Bronchial epithelial cell (primary cell): ENCODE measurements around the gene PLD1. TPM values are rescaled to one million over a fixed set of nuclear protein-coding genes. Genes with fewer than 3 reads are reported as not detected.

Experiments used
- DNase-seq: peaks from one replicate; pipeline ENCODE4 v3.0.0-alpha.2; 2010; ENCODE audit warnings: low read depth
- FAIRE-seq: peaks from 2 replicates; lab custom pipeline; 2011; peaks lifted over from hg19 to GRCh38; lab: Jason Lieb, UNC
- H3K27me3 ChIP-seq: 2 replicates; pipeline ENCODE4 v1.5.1; 2011; ENCODE audit warnings: low read length; ENCODE audit not compliant: control insufficient read depth, insufficient read depth
- H3K36me3 ChIP-seq: 2 replicates; pipeline ENCODE4 v1.5.1; 2011; ENCODE audit warnings: low read length; ENCODE audit not compliant: control insufficient read depth, insufficient read depth
- H3K4me3 ChIP-seq: 2 replicates; pipeline ENCODE4 v1.5.1; 2011; ENCODE audit warnings: mild to moderate bottlenecking, low read depth, low read length, control low read depth
- total RNA-seq: library from RNA; depleted of rRNA; stranded (reverse); fragments of >200 nt; gene quantifications from 2 replicates; pipeline ENCODE4 v1.2.1, GENCODE V29; 2014
- TF ChIP-seq, protein P1 (sequence below): IDR thresholded peaks from 2 replicates; pipeline ENCODE4 v1.5.1; 2011; ENCODE audit warnings: mild to moderate bottlenecking, moderate library complexity, low read length, control low read depth, inconsistent platforms; ENCODE audit not compliant: insufficient read depth, severe bottlenecking

PLD1 gene
- total RNA-seq, 1 donor from 2014 or later = 10.5 TPM

DNA sequence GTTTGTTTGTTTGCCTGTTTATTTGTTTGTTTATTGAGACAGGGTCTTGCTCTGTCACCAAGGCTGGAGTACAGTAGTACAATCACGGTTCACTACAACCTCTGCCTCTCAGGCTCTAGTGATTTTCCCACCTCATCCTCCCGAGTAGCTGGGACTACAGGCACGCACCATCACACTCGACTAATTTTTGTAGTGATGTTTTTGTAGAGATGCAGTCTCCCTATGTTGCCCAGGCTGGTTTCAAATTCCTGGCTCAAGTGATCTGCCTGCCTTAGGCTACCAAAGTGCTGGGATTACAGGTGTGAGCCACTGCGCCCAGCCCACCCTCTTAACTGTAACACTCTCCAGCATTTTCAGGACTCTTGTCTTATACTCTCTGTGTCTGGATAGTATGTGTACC, 26.7 kb downstream of the PLD1 start:
- DNase-seq (no peak), FAIRE-seq (no peak)
- Histone ChIP-seq H3K36me3 (no peaks in the 10 kb centered on the region), H3K4me3 (no peak overlapping the region), H3K27me3 (no peaks in the 10 kb centered on the region)
- TF ChIP-seq, protein P1, sequence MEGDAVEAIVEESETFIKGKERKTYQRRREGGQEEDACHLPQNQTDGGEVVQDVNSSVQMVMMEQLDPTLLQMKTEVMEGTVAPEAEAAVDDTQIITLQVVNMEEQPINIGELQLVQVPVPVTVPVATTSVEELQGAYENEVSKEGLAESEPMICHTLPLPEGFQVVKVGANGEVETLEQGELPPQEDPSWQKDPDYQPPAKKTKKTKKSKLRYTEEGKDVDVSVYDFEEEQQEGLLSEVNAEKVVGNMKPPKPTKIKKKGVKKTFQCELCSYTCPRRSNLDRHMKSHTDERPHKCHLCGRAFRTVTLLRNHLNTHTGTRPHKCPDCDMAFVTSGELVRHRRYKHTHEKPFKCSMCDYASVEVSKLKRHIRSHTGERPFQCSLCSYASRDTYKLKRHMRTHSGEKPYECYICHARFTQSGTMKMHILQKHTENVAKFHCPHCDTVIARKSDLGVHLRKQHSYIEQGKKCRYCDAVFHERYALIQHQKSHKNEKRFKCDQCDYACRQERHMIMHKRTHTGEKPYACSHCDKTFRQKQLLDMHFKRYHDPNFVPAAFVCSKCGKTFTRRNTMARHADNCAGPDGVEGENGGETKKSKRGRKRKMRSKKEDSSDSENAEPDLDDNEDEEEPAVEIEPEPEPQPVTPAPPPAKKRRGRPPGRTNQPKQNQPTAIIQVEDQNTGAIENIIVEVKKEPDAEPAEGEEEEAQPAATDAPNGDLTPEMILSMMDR = no peak

DNA sequence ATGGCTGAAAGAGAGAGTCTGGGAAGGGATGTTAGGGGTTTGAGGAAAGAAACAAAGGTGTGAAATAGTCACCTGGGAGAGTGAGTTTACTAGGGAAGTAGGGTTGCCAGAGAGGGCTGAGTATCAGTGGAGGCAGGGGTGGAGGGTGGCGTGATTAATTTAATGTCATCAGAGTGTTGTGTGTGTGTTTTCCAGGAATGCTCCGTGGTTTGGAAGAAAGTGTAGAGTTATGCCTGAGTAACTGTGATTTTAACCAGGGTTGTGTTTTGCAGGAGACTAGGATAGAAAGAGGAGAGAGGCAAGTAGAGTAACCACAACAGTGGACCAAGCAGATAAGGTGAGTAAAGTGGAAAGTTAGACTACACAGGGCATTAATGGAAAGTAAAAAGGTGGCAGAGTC, 27.2 kb downstream of the PLD1 start:
- Histone ChIP-seq H3K4me3 (no peak overlapping the region), H3K36me3 (no peaks in the 10 kb centered on the region), H3K27me3 (no peaks in the 10 kb centered on the region)
- TF ChIP-seq, protein P1 = no peak
- FAIRE-seq (no peak), DNase-seq (no peak)

DNA sequence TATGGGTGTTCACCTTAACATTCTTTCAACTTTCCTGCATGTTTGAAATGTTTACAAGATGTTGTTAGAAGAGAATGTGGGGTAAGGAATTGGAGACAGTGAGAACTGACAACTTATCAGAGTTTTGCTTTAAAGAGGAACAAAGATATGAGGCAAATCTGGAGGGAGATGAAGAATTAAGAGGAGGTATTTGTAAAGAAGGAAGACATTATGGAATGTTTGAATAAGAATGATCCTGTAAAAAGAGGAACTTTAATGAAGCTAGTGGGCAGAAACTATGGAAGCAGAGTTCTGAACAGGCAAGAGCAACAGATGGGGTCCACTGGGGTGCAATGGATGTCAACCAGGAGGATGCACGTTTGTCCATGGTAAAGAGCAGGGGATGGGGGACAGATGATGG, 27.7 kb downstream of the PLD1 start:
- FAIRE-seq = no peak
- Histone ChIP-seq H3K36me3 (no peaks in the 10 kb centered on the region), H3K4me3 (no peak overlapping the region), H3K27me3 (no peaks in the 10 kb centered on the region)
- DNase-seq = no peak
- TF ChIP-seq, protein P1 = no peak

DNA sequence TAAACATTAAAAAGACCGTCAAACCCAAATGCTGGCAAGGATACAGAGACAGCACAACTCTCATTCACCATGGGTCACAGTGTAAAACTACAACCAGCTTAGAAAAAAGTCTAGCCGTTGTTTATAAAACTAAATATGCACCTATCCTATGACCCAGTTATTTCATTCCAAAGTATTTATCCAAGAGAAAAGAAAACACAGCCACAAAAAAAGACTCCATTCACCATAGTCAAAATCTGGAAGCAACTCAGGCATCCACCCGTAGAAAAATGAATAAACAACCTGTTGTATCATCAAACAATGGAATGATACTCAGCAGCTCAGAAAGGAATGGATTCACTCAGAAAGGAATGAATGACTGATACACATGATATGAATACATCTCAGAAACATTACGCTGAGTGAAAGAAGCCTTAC, 28.6 kb downstream of the PLD1 start:
- peak; percentile 41 for DNase-seq
- Histone ChIP-seq H3K36me3 (no peaks in the 10 kb centered on the region), H3K4me3 (no peak overlapping the region), H3K27me3 (no peaks in the 10 kb centered on the region)
- FAIRE-seq = no peak
- TF ChIP-seq, protein P1 = no peak

DNA sequence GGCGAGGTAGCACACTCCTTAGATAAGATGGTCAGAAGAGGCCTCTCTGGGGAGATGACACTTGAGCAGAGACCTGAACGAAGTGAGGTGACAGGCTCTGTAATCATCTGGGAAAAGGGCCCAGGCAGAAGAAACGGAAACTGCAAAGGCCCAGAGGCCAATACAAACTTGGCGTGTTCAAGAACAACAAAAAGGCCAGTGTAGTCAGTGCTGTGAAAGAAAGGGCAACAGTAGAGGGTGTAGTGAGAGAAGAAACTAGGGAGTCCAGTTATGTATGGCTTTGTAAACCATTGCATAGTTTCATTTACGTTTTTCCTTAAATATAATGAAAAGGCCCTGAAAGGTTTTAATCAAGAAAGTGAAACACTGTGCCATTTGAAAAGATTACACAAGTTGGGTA, 31.8 kb downstream of the PLD1 start:
- DNase-seq (no peak), FAIRE-seq (no peak)
- TF ChIP-seq, protein P1 = no peak
- Histone ChIP-seq H3K27me3 (no peaks in the 10 kb centered on the region), H3K36me3 (no peaks in the 10 kb centered on the region), H3K4me3 (no peak overlapping the region)

DNA sequence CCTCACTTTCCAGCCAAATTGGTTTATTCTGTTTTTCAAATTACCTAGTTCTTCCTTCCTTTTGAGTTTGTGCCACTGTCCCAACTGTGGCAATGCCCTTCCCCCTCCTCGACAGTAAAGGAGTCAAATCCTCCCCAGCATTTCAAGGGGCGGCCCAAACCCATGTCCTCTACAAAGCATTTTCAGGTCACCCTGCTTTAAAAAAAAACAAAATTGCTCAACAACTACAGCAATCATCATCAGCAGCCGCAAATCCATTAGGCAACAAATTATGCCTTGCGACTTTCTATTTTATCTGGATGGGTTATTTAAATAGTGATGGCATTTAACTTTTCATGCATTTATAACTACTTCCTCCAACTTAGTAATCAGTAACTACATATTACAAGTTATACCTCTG, 32.7 kb downstream of the PLD1 start:
- no peak for FAIRE-seq

More for the DNA sequence above, 32.7 kb downstream of the PLD1 start:
- Histone ChIP-seq H3K36me3 (no peaks in the 10 kb centered on the region), H3K4me3 (no peak overlapping the region), H3K27me3 (no peaks in the 10 kb centered on the region)
- no peak for DNase-seq
- TF ChIP-seq, protein P1 = no peak
